ACHN (cell line): ENCODE measurements around the gene CNPPD1.

Experiments used
- DNase-seq: peaks from one replicate; pipeline ENCODE4 v3.0.0-alpha.2; 2015
- in situ Hi-C: cut with HindIII; loops from 2 replicates; pipeline ENCODE4 v1.10.0; 2017; ENCODE audit warnings: low sequenced_read_pairs, low pct_ligation_motif_present, low pct_unique_long_range_greater_than_20kb

Gene CNPPD1

GRCh38 chr2:219128396-219128795, 48.3 kb downstream of the CNPPD1 start:
- in situ Hi-C loops, result no loop called here
- DNase-seq, result no peak

DNA sequence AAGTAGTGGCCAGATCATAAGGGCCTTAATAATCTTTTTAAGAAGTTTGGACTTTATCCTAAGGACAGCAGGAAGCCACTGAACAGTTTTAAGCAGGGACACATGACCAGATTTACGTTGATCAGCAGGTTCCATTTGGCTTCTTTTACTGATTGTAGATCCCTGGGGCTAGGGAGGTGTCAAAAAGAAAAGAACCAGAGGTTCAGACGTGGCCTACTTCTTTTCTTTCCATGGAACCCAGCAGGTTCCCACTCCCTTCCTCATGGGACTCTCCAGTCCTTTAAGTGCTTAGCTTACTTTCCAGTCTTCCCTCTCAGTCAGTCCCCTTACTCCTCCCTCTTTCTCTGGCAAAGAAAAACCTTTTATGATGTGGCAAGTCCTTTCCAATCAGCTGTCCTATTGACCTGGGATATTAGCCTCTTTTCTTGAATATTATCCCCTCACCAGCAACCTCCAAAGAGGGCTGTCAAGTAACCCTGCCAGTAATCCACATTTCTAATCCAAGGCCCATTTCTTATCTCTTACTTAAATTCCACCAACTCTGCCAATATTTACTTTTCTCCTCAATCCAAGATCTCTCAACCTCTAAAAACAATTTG, 49.6 kb downstream of the CNPPD1 start:
- no peak for DNase-seq
- in situ Hi-C loops, result no loop called here

DNA sequence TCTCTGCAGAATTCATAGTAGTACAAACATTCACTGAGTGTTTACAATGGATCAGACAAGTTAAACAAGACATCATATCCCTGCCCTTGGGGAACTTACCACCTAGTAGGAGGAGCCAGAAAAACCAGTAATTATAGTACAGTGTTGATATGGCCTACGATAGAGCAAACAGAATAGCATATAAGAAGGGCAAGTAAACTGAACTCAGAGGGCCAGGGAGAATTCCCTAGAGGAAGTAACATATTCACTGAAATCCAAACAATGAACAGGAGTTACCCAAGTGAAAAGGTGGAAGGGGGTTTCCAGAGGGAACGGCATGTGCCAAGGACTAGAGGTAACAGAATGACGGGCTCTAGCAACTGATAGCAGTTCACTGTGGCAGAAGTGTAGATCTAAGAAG, 50.2 kb downstream of the CNPPD1 start:
- DNase-seq, result no peak
- in situ Hi-C loops, result no loop called here

DNA sequence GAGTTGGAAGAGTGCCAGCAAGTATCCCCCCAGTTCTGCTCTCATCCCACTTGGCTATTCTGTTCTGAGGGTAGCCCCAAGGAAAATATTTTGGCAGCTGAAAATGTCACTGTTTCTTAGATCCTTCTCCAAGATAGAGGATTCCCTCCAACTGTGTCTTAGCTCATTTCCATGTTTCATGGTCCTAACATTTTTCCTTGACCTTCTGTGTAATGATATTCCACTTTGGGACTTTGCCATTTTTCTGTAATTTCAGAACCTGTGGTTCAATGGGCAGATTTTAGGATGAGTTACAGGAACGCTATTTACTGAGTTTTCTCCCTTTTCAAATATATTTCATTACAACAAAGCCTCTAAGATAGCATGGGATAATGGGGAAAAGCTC, 50.8 kb downstream of the CNPPD1 start:
- in situ Hi-C loops, result no loop called here
- DNase-seq, result no peak

GRCh38 chr2:219125225-219125885, 51.4 kb downstream of the CNPPD1 start:
- in situ Hi-C loops, result no loop called here
- peak; percentile 91 for DNase-seq

DNA sequence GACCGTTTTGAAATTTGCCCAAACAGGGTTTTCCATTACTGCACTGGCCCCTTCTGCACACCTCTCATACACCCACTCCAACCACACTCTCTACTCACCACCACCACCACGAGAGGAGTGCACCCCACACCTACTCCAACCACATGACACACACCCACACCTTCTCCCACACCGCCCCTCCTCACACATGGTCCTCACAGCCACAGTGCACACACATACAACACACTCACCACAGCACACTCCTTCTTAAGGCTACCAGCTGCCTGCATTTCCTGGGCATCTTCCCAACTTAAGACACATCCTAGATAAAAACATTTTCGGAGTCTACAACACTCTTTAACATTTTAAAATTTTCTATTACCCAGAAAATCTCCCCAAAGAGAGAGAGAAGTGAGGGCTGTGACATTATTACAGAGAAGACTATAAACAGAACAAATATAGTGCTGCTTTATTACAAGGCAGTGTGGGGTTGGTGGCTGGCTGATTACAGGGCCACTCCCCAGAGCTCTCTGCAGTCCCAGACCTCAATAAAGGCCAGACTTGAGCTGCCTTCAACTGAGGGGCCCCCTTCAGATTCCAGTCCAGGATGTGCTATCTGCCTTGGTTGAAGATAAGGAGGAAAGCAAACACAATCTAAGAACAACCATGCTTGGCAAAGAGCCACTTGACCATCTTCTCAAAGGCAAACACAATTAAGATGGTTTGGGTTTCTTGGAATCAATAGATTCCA, 52.2 kb downstream of the CNPPD1 start:
- DNase-seq, result no peak
- in situ Hi-C loops, result no loop called here

DNA sequence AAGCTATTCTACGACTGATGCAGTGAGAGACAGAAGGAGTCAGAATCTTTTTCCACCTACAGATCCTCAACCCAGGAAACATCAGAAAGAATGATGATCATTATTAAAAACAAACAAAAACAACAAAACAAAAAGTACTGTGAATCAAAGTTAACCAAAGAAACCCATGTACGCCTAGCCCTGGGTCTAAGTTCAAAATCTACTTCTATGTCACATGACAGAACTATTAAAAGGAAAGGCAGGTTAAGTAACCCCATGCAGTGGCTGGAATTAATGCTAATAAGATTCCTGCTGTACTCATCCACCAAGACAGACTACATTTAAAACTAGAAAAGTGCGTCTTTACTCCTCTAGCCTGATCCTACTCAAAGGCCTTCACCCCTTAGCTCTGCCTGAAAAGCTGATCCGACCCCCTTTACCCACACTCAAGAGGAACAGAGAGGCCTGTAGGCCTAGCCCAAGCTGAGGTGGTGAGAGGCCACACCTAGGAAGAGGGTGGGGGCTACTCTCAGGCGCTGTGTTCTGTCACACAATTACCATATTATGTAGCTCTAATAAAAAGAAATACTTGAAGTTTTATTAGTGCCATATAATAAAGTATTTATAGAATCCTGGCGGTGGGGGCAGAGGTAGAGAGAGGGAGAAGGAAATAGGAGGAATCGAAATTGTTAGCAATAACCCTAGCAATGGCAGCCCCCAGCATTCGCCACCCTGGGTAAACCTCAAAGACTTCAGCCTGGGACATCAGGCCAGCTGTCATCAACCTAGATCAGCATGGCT, 53.2 kb downstream of the CNPPD1 start:
- DNase-seq, result no peak
- in situ Hi-C loops, result no loop called here

DNA sequence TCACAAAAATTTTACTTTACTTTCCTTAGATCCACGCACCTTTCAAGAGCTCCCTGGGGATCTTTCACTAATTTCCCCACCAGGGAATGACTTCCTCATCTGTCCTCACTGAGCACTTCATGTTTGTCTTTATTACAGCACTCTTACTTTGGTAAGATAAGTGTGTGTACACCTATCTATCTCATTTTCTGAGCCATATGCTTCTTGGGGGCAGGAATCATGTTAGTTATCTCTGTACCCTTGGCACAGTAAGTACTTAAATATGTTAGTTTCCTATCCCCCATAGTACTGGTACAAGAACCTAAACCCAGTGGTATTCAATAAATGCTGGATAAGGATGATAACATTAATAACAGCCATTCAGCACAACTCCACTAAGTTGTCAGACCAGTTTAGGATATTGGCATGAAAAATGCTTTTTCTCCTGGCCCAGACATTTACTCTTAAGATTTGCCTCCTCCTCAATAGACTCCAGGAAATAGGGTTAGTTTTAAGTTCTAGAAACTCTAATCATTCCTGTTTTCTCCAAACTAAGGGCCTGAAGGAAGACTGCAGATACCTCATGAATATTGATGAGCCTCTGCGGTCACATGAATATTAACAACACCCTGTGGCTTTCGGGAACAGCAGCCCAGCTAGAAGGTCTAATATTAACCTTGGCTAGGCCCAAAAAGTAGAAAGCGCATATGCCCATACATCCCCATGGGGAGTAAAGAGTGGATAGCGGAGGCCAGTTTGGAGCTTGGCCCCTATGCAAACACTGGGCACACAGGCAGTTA, 54.3 kb downstream of the CNPPD1 start:
- in situ Hi-C loops, result no loop called here

More for the DNA sequence above, 54.3 kb downstream of the CNPPD1 start:
- DNase-seq, result no peak
